Vagina (tissue), 2 donors: ENCODE measurements around the gene VDAC1. TPM values are rescaled to one million over a fixed set of nuclear protein-coding genes. Genes with fewer than 3 reads are reported as not detected.

ENCODE experiments used
- DNase-seq, 2 donors: peaks; one replicate each; pipeline ENCODE4 v3.0.0-alpha.2; 2017; ENCODE audit errors: extremely low spot score in 2 of 2
- H3K27ac ChIP-seq: fragments of 200-600 bp; sonication (generic); one replicate; pipeline ENCODE4 v1.5.1; 2019
- H3K27me3 ChIP-seq: fragments of 200-600 bp; sonication (generic); one replicate; pipeline ENCODE4 v1.5.1; 2019
- H3K36me3 ChIP-seq, 2 donors: fragments of 200-600 bp; sonication (generic); one replicate each; pipeline ENCODE4 v1.5.1; 2017 to 2019
- H3K4me1 ChIP-seq: fragments of 200-600 bp; sonication (generic); one replicate; pipeline ENCODE4 v1.5.1; 2019
- H3K4me3 ChIP-seq, 2 donors: fragments of 200-600 bp; sonication (generic); 1 replicate in 1 of 2; 2 replicates in 1 of 2; pipeline ENCODE4 v1.5.1; 2016 to 2019
- H3K9me3 ChIP-seq: fragments of 200-600 bp; sonication (generic); one replicate; pipeline ENCODE4 v1.5.1; 2019
- POLR2A ChIP-seq, 2 donors: fragments of 450-650 bp; IDR thresholded peaks; one replicate each; pipeline ENCODE4 v1.6.1; 2017; ENCODE audit warnings: antibody characterized with exemption in 2 of 2, mild to moderate bottlenecking in 2 of 2, moderate library complexity in 2 of 2
- POLR2AphosphoS5 ChIP-seq, 2 donors: sonication (generic); formaldehyde crosslinking; IDR thresholded peaks; one replicate each; pipeline ENCODE4 v1.9.0; 2017; ENCODE audit warnings: antibody characterized with exemption in 2 of 2, mild to moderate bottlenecking in 2 of 2, low read depth in 1 of 2; ENCODE audit not compliant: insufficient read depth in 1 of 2
- intact Hi-C: fragments of 100-400 bp; cut with DNase I; formaldehyde crosslinking; loops from one replicate; pipeline ENCODE4 v1.15.1; 2023
- total RNA-seq: library from RNA; depleted of rRNA; stranded (reverse); fragments of >200 nt; gene quantifications from one replicate; pipeline ENCODE4 v1.2.3, GENCODE V29; 2016
- TF ChIP-seq, protein P1 (sequence below), 3 experiments: fragments of 450-650 bp in 2 of 3; fragments of 200-600 bp in 1 of 3; sonication (generic) in 1 of 3; IDR thresholded peaks; one replicate each; pipeline ENCODE4 v1.5.1; 2017 to 2019; ENCODE audit warnings: antibody characterized with exemption in 3 of 3, mild to moderate bottlenecking in 2 of 3, moderate library complexity in 2 of 3

VDAC1 gene
- total RNA-seq, 1 donor from 2014 or later = 95.3 TPM

DNA sequence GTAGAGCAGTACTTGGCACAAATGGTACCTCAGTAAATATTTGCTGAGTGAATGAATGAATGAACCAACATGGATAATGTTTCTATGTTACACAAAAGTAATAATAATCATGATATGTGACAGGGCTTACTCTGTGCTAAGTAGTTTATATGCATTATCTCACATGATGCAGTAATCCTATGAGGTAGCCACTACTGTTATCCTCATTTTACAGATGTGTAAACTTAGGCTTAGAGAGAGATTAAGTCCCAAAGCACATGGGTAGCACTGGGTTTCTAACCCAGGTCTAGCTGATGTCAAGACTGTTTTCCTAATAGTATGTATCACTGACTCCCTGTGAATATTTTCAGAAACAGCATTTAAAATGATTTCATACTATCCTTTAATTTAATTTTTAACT lies 44.1 kb upstream of the VDAC1 start:
- Histone ChIP-seq H3K27ac (no peak overlapping the region), H3K9me3 (no peaks in the 10 kb centered on the region), H3K4me3 (no peak overlapping the region), H3K27me3 (no peaks in the 10 kb centered on the region), H3K36me3 (no peaks in the 10 kb centered on the region), H3K4me1 (no peaks in the 10 kb centered on the region)
- no peak for DNase-seq
- TF ChIP-seq POLR2A (IDR thresholded peaks at IDR 0.05) = no peak
- no peak for TF ChIP-seq POLR2AphosphoS5 (IDR thresholded peaks at IDR 0.05; ENCODE audit: insufficient read depth in 1 of 2, low read depth in 1 of 2)
- TF ChIP-seq, protein P1, sequence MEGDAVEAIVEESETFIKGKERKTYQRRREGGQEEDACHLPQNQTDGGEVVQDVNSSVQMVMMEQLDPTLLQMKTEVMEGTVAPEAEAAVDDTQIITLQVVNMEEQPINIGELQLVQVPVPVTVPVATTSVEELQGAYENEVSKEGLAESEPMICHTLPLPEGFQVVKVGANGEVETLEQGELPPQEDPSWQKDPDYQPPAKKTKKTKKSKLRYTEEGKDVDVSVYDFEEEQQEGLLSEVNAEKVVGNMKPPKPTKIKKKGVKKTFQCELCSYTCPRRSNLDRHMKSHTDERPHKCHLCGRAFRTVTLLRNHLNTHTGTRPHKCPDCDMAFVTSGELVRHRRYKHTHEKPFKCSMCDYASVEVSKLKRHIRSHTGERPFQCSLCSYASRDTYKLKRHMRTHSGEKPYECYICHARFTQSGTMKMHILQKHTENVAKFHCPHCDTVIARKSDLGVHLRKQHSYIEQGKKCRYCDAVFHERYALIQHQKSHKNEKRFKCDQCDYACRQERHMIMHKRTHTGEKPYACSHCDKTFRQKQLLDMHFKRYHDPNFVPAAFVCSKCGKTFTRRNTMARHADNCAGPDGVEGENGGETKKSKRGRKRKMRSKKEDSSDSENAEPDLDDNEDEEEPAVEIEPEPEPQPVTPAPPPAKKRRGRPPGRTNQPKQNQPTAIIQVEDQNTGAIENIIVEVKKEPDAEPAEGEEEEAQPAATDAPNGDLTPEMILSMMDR (IDR thresholded peaks at IDR 0.05) = no peak
- intact Hi-C loops = no loop called here

DNA sequence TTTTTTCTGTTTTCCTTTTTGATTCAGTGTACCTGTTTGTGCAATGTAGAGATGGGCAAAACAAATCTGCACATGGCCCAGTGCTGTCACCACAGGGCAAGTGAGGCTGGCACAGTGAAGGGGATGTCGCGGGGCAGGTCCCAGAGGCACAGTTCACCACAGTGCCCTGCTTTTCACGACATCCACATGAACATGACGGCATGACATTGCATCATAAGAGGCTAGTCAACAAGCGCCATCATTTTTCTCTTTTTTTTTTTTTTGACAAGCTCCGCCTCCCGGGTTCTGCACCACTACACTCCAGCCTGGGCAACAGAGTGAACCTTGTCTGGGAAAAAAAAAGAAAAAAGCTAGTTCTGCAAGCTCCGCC lies 42.9 kb upstream of the VDAC1 start:
- intact Hi-C loops = no loop called here

DNA sequence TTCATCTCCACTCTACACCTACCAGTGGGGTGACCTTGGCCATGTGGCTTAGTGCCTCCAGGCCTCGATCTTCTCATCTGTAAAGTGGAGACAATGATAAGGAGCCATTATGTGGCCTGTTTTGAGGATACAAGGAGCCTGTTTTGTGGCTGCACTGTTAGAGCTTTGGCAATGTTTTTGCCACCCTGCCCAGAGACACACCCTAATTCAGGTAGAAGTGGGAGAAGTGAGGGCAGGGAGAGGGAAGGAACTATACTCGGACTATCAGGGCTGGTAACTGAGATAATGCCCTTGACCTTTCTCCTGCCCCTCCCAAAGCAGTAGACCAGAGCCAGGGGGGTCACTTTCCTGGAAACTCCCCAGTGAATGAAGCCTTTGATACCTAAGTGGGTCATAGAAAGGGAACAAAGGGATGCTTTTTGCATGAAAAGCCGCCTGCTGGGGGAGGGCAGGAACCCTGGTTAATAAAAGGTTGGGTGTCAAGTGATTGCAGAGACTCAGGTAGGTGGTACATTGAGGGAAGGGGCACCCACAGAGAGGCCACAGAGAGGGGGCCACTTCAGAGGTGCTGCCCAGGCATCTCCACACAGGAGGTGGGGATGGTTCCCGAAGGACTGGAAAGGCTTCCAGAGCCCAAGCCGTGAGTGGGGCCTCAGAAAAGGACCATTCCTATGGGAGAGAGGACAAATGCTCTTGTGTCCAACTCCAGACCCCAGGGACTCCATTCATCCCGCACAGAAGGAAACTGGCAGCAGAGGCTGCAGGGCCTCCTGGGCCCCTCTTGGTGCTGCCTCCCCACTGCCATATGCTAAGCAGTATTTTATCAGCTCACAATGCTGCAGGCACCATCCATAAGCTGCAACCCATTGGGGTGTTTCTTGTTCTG lies 42.3 kb upstream of the VDAC1 start:
- Histone ChIP-seq H3K27ac (no peak overlapping the region), H3K4me1 (no peaks in the 10 kb centered on the region), H3K4me3 (no peak overlapping the region), H3K27me3 (no peaks in the 10 kb centered on the region), H3K36me3 (no peaks in the 10 kb centered on the region), H3K9me3 (no peaks in the 10 kb centered on the region)
- DNase-seq = no peak
- no peak for TF ChIP-seq POLR2AphosphoS5 (IDR thresholded peaks at IDR 0.05; ENCODE audit: insufficient read depth in 1 of 2, low read depth in 1 of 2)
- TF ChIP-seq, protein P1 (IDR thresholded peaks at IDR 0.05) = no peak
- TF ChIP-seq POLR2A (IDR thresholded peaks at IDR 0.05) = no peak
- intact Hi-C loops = no loop called here

More for the DNA sequence above, 42.9 kb upstream of the VDAC1 start:
- Histone ChIP-seq H3K9me3 (no peaks in the 10 kb centered on the region), H3K36me3 (no peaks in the 10 kb centered on the region), H3K4me1 (no peaks in the 10 kb centered on the region), H3K27ac (no peak overlapping the region), H3K27me3 (no peaks in the 10 kb centered on the region), H3K4me3 (no peak overlapping the region)
- no peak for DNase-seq
- TF ChIP-seq POLR2A (IDR thresholded peaks at IDR 0.05) (no peak), POLR2AphosphoS5 (IDR thresholded peaks at IDR 0.05; ENCODE audit: insufficient read depth in 1 of 2, low read depth in 1 of 2) (no peak)
- TF ChIP-seq, protein P1 (IDR thresholded peaks at IDR 0.05) = no peak

DNA sequence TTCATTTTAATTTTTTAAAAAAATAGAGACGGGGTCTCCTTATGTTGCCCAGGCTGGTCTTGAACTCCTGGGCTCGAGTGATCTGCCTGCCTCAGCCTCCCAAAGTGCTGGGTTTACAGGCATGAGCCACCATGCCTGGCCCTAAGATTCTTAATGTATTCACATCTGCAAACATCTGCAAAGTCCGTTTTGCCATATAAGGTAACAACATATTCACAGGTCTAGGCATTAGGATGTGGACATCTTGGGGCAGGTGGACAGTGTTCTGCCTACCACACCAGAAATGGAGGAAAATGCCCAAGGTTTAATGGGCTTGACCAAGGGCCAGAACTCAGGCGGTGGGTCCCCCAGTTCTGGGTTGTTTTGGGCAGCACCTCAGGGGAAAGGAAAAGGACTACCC lies 41.6 kb upstream of the VDAC1 start:
- H3K4me1 ChIP-seq = no peaks in the 10 kb centered on the region
- TF ChIP-seq POLR2A (IDR thresholded peaks at IDR 0.05) = no peak
- TF ChIP-seq, protein P1 (IDR thresholded peaks at IDR 0.05) = no peak
- no peak for TF ChIP-seq POLR2AphosphoS5 (IDR thresholded peaks at IDR 0.05; ENCODE audit: insufficient read depth in 1 of 2, low read depth in 1 of 2)
- no peaks in the 10 kb centered on the region for H3K9me3 ChIP-seq
- H3K27me3 ChIP-seq = no peaks in the 10 kb centered on the region
- intact Hi-C loops = no loop called here
- no peak overlapping the region for H3K4me3 ChIP-seq
- no peak for DNase-seq
- H3K27ac ChIP-seq = no peak overlapping the region
- H3K36me3 ChIP-seq = no peaks in the 10 kb centered on the region
